ENCODE results near the gene HBG1.

HBG1 gene

GRCh38 chr11:5245155-5245554 lies 4.5 kb downstream of the HBG1 start:
- DNase-seq = peak; percentile 61

GRCh38 chr11:5243816-5244180 lies 5.9 kb downstream of the HBG1 start:
- DNase-seq = peak; percentile 51

- DNase-seq = peak; percentile 57
Measured at GRCh38 chr11:5242933-5243815, 6.5 kb downstream of the HBG1 start.

- peak; percentile 49 for DNase-seq
Measured at GRCh38 chr11:5242208-5242607, 7.4 kb downstream of the HBG1 start.

- DNase-seq = no peak
Measured at GRCh38 chr11:5241458-5241857, 8.2 kb downstream of the HBG1 start.

- DNase-seq = no peak
Measured at GRCh38 chr11:5240458-5240857, 9.2 kb downstream of the HBG1 start.

- no peak for DNase-seq
Measured at GRCh38 chr11:5240056-5240455, 9.6 kb downstream of the HBG1 start.

GRCh38 chr11:5239046-5239445 lies 10.6 kb downstream of the HBG1 start:
- no peak for DNase-seq

GRCh38 chr11:5238486-5238885 lies 11.2 kb downstream of the HBG1 start:
- peak; percentile 32 for DNase-seq

GRCh38 chr11:5237420-5237819 lies 12.2 kb downstream of the HBG1 start:
- no peak for DNase-seq

- DNase-seq = no peak
Measured at GRCh38 chr11:5235364-5236095, 14.1 kb downstream of the HBG1 start.

- DNase-seq = peak; percentile 94
Measured at GRCh38 chr11:5234381-5234834, 15.2 kb downstream of the HBG1 start, which contains the start of gene HBD. Gene HBD (minus strand): TSS chr11:5234483. CDS start chr11:5234433, 50 bp downstream.

- no peak for DNase-seq
Measured at GRCh38 chr11:5233307-5233706, 16.4 kb downstream of the HBG1 start.

- no peak for DNase-seq
Measured at GRCh38 chr11:5232821-5233220, 16.8 kb downstream of the HBG1 start.

- peak; percentile 40 for DNase-seq
Measured at GRCh38 chr11:5232176-5232575, 17.5 kb downstream of the HBG1 start.

GRCh38 chr11:5231111-5231510 lies 18.5 kb downstream of the HBG1 start:
- DNase-seq = no peak

GRCh38 chr11:5230266-5230665 lies 19.4 kb downstream of the HBG1 start:
- DNase-seq = no peak

GRCh38 chr11:5229796-5230195 lies 19.9 kb downstream of the HBG1 start:
- no peak for DNase-seq

GRCh38 chr11:5229356-5229755 lies 20.3 kb downstream of the HBG1 start:
- no peak for DNase-seq

- DNase-seq = no peak
Measured at GRCh38 chr11:5228124-5228523, 21.5 kb downstream of the HBG1 start.

GRCh38 chr11:5227681-5228080 lies 22.0 kb downstream of the HBG1 start:
- no peak for DNase-seq

- DNase-seq = no peak
Measured at GRCh38 chr11:5226732-5227310, 22.8 kb downstream of the HBG1 start, which contains the start of gene HBB. Gene HBB (minus strand): TSS chr11:5227071. CDS start chr11:5227021, 50 bp downstream.

GRCh38 chr11:5225480-5225871 lies 24.2 kb downstream of the HBG1 start:
- peak; percentile 40 for DNase-seq
